Measurements from ENCODE around the gene AP1G1.
"Not testable (repeated sequence)": the region's sequence is repeated elsewhere in the genome, so short reads cannot be mapped to it uniquely, and the experiment has no call there.

- not testable (repeated sequence) for TF ChIP-seq CTCF (conservative IDR thresholded peaks at IDR 0.05; ENCODE audit: low read length); EZH2phosphoT487 (IDR thresholded peaks at IDR 0.05; ENCODE audit: borderline replicate concordance, low read depth, low read length)
Measured at GRCh38 chr16:71790329-71790728, 18.3 kb downstream of the AP1G1 start.

Measured in OCI-LY7 (cell line).